ENCODE data around the gene DNMBP.
A peak's percentile ranks its signal among the peaks of the same experiment; 100 is the strongest.
"Not testable (repeated sequence)": the region's sequence is repeated elsewhere in the genome, so short reads cannot be mapped to it uniquely, and the experiment has no call there.

Gene DNMBP

GRCh38 chr10:100014071-100014762 lies 4.5 kb upstream of the DNMBP start:
- DNase-seq (ENCODE audit: low spot score), result no peak

DNA sequence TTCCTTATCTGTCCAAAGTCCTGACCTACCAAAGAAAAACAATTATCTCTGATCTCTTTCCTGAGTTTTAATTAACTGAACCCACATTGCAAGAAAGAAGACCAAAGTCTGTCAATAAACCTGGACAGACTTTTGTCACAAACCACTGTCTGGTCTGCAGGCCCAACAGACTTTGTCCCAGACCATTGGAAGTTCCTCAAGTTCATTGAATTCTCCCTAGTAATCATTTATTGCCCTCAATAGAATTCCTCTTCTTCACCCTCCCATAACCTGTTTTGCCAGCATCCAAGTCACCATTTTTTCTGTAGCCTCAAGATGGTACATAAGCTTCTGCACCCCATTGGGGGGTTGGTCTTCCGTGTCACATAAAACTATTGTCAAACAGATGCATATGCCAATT lies 3.9 kb upstream of the DNMBP start:
- DNase-seq (ENCODE audit: low spot score), result no peak

- not testable (repeated sequence) for DNase-seq (ENCODE audit: low spot score)
Observed at GRCh38 chr10:100011906-100012305, 2.2 kb upstream of the DNMBP start.

GRCh38 chr10:100009283-100009792 lies 409 bp downstream of the DNMBP start:
- no peak for DNase-seq (ENCODE audit: low spot score)

DNA sequence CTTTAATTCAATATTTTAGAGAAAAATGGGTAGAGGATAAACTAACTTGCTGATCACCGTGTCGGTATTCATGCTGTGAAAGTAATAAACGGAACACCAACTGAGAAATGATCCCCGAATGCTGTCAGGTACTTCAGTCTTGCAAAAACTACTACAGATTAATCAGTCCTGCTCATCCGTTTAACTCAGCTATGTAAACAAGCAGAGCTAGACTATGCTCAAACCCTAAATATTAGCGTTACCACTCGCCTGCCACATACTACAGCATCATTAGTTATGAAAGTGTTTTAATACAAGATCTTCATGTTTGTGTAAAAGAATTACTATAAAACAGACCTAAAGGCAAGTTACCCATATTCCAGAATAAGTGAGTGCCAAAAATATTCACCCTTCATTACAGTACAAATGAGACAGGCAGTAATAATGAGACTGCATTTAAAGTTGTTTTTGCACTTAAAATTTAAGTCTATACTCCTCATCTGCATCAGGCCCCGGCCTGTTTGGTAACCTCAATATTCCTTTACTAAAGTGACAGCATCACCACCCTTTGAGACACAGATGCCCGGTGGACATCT lies 952 bp downstream of the DNMBP start:
- DNase-seq (ENCODE audit: low spot score), result no peak

DNA sequence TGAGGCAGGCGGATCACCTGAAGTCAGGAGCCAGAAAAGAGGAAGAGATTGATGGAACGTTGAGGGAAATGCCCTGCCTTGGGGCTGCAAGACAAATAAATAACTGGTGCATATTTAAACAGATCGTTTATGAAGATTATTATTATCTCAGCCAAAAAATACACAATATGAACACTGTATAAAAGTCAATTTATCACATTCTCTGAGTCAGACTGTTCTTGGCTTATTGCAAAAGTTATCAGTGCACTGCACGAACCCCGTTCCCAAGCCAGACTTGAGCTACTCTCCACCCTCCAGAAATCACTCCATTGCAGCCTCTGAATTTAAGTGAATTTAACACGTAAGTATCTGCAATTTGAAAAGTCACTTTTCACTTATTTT lies 1.6 kb downstream of the DNMBP start:
- DNase-seq (ENCODE audit: low spot score), result no peak

GRCh38 chr10:100007231-100008141 lies 2.3 kb downstream of the DNMBP start:
- DNase-seq (ENCODE audit: low spot score), result no peak

GRCh38 chr10:100006243-100006886 lies 3.4 kb downstream of the DNMBP start:
- peak; percentile 41 for DNase-seq (ENCODE audit: low spot score)

DNA sequence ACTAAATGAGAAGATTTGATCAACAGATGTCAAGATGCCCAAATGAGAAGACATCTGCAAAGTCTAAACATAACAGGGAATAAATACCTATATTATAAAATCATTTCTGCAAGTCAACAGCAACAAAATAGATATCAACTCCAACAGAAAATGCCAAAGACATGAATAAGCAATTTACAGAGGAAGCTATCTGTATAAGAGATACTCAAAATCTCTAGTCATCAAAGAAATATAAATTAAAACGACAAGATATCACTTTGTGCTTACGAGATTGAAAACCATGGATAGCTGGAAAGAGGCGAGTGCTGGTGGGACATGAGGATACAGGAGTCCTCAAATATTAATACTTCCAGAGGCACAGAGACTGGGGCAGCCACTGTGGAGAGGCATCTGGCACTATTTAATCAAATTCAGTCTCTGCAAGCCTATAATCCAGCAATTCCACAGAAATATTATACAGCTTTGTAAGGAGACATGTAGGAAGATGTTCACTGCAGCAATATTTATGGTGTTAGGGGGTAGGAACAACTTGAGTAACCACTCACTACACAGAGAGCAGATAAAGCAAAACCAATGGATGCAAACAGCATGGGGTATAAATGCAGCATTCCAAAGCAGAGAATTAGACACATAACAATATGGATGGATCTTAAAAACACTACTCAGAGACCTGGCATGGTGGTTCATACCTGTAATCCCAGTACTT lies 4.8 kb downstream of the DNMBP start:
- DNase-seq (ENCODE audit: low spot score), result no peak

GRCh38 chr10:100000109-100000644 lies 9.6 kb downstream of the DNMBP start:
- DNase-seq (ENCODE audit: low spot score), result no peak

- DNase-seq (ENCODE audit: low spot score), result no peak
Observed at GRCh38 chr10:99999319-100000108, 10.2 kb downstream of the DNMBP start.

DNA sequence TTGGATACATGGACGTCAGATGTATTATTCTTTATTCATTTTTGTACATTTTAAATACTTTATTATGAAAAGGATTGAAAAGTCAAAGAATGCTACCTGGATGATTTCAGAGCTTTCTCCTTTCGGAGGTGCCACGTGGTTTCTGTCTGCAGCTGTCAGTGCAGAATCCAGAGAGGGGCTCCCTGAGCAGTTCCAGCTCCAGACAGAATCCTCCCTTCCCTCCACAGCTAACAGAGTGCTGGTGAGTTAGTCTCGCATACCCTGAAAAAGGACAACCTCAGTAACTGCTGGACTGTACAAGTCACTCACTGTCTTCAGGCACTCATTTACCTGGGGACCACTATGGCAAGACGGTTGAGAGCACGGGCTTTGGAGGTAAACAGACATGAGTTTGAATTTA lies 10.9 kb downstream of the DNMBP start:
- DNase-seq (ENCODE audit: low spot score), result no peak

DNA sequence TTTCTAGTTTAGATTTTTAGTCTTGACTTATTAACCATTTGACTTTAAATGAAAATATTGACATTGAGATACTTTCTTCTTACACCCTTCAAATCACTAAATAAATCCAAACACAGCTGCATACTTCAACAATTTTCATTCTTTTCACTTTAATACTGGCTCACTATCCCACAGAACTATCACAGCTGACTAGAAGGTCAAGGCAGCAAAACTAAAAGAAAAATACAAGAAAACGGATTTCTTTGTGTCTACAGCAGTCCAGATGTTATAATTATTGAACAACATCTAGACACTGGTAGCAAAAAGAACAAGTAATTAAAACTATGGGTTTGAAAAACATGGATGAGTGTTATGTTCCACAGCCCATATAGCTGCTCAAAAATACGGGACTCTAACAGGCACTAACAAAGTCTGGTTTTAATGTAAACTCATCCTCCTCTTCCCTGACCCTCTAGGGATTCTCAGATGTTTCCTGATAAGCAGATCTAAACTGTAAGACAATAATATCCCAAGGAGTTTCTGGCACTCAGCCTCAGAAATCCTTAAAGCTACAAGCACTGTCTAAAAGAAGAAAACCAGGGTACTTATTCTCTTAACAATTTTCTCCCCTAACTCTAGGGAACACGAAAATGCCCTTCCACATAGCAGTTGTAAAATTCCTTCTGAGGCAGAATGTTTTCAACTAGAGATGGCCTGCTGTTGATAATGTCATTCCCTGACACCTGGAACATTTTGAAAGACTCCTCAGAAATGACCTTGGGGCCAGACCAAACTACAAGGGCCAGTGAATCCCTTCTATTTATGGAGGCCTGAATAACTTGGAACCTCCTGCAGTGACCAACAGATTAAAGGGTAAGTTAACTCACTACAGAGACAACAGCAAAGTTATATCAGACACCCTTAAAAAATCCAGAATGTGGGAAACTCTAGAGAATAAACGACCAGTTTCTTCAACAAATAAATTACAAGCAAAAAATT lies 12.8 kb downstream of the DNMBP start:
- DNase-seq (ENCODE audit: low spot score), result no peak

- DNase-seq (ENCODE audit: low spot score), result no peak
Observed at GRCh38 chr10:99995713-99996112, 14.0 kb downstream of the DNMBP start.

DNA sequence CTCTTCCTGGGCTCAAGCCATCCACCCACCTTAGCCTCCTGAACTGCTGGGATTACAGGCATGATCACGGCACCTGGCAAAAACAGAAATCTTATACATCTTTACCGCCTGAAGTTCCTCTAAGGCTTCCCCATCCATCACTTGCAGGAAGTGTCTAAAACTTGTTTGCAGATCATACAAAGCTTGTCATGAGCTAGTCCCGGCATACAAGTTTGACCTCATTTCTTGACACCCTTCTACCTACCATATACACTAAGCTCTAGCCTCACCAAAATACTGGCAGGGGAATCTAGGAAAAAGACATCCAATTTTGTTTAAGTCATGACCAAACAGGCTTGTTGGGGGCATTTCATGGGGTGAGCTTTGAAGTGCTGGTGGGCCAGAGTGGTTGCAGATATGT lies 14.5 kb downstream of the DNMBP start:
- no peak for DNase-seq (ENCODE audit: low spot score)

- no peak for DNase-seq (ENCODE audit: low spot score)
Observed at GRCh38 chr10:99994801-99995200, 14.9 kb downstream of the DNMBP start.

- DNase-seq (ENCODE audit: low spot score), result peak; percentile 54
Observed at GRCh38 chr10:99993701-99994689, 15.8 kb downstream of the DNMBP start.

DNA sequence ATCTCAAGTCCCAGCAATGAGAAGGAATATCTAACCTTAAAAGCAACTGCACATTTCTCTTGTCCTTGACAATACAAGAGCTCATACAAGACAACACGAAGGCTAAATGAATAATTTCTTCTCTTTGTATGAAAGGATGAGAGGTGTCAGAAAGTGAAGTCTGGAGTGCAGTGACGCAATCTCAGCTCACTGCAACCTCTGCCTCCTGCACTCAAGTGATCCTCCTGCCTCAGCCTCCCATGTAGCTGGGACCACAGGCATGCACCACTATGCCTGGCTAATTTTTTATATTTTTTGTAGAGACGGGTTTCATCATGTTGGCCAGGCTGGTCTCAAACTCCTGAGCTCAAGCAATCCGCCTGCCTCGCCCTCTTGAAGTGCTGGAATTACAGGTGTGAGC lies 24.1 kb downstream of the DNMBP start:
- not testable (repeated sequence) for DNase-seq (ENCODE audit: low spot score)
